IMR-90 (cell line): ENCODE data around the gene PAM. TPM values are rescaled to one million over a fixed set of nuclear protein-coding genes. Genes with fewer than 3 reads are reported as not detected.
A peak's percentile ranks its signal among the peaks of the same experiment; 100 is the strongest.

ENCODE experiments used
- ATAC-seq: fragments of 200-7000 bp; cut with Tn5 transposase; 2 replicates; pipeline ENCODE4 v1.9.1; 2020; ENCODE audit warnings: low read depth, mild to moderate bottlenecking, moderate library complexity
- BruUV-seq: library from RNA; stranded (reverse); fragments of 400-500 nt; replicated peaks from 2 replicates; lab custom pipeline; 2021; lab: Mats Ljungman, UMichigan
- CTCF ChIA-PET: fragments of 300-600 bp; formaldehyde crosslinking; extraction: SDS; loops from one replicate; lab custom pipeline; 2021; ENCODE audit warnings: antibody characterized with exemption; lab: Yijun Ruan, JAX
- POLR2A ChIA-PET: fragments of 300-600 bp; sonication (Branson Sonifier 250); formaldehyde crosslinking; loops from one replicate; lab custom pipeline; 2022; ENCODE audit warnings: antibody characterized with exemption; ENCODE audit not compliant: unreplicated experiment; lab: Charles Lee
- DNase-seq: peaks from one replicate; pipeline ENCODE4 v3.0.0; 2013
- H2AFZ ChIP-seq: replicated peaks from 2 replicates; pipeline ENCODE3; 2013; ENCODE audit warnings: low read length, mild to moderate bottlenecking; ENCODE audit not compliant: poor library complexity
- H2AK5ac ChIP-seq: 2 replicates; pipeline ENCODE4 v1.6.1; 2013; ENCODE audit warnings: low read depth, low read length, inconsistent platforms
- H2AK9ac ChIP-seq: replicated peaks from 2 replicates; pipeline ENCODE3; 2013; ENCODE audit warnings: mild to moderate bottlenecking, low read depth, low read length, moderate library complexity; ENCODE audit not compliant: poor library complexity
- H2BK120ac ChIP-seq: 2 replicates; pipeline ENCODE4 v1.6.1; 2013; ENCODE audit warnings: low read depth, low read length, inconsistent platforms
- H2BK15ac ChIP-seq: 3 replicates; pipeline ENCODE4 v1.6.1; 2013; ENCODE audit warnings: low read depth, low read length, inconsistent platforms
- H2BK20ac ChIP-seq: 2 replicates; pipeline ENCODE4 v1.6.1; 2013; ENCODE audit warnings: low read depth, mild to moderate bottlenecking, inconsistent platforms, low read length, moderate library complexity
- H2BK5ac ChIP-seq: 2 replicates; pipeline ENCODE4 v1.6.1; 2013; ENCODE audit warnings: mild to moderate bottlenecking, low read depth, low read length, inconsistent platforms; ENCODE audit not compliant: poor library complexity, severe bottlenecking
- H3K14ac ChIP-seq: replicated peaks from 2 replicates; pipeline ENCODE4 v1.6.1; 2013; ENCODE audit warnings: low read depth, low read length, inconsistent platforms
- H3K18ac ChIP-seq: 2 replicates; pipeline ENCODE4 v1.6.1; 2013; ENCODE audit warnings: low read depth, low read length, control low read depth
- H3K23ac ChIP-seq: 2 replicates; pipeline ENCODE4 v1.6.1; 2013; ENCODE audit warnings: low read depth, low read length, inconsistent platforms
- H3K27ac ChIP-seq: 2 replicates; pipeline ENCODE4 v1.5.1; 2013; ENCODE audit warnings: mild to moderate bottlenecking, control low read depth, low read length; ENCODE audit not compliant: insufficient read depth
- H3K27me3 ChIP-seq: 2 replicates; pipeline ENCODE4 v1.6.1; 2013; ENCODE audit warnings: low read length; ENCODE audit not compliant: control insufficient read depth, insufficient read depth
- H3K36me3 ChIP-seq: 2 replicates; pipeline ENCODE4 v1.6.1; 2013; ENCODE audit warnings: low read length, mixed read lengths; ENCODE audit not compliant: control insufficient read depth, insufficient read depth
- H3K4ac ChIP-seq: 2 replicates; pipeline ENCODE4 v1.6.1; 2013; ENCODE audit warnings: low read depth, low read length, inconsistent platforms
- H3K4me1 ChIP-seq: 2 replicates; pipeline ENCODE4 v1.6.1; 2013; ENCODE audit warnings: low read length, mixed read lengths; ENCODE audit not compliant: control insufficient read depth, insufficient read depth
- H3K4me2 ChIP-seq: 2 replicates; pipeline ENCODE4 v1.6.1; 2013; ENCODE audit warnings: low read depth, mild to moderate bottlenecking, control low read depth, low read length, moderate library complexity
- H3K4me3 ChIP-seq: 2 replicates; pipeline ENCODE4 v1.5.1; 2013; ENCODE audit warnings: low read depth, mild to moderate bottlenecking, control low read depth, low read length, moderate library complexity; ENCODE audit not compliant: insufficient read depth
- H3K56ac ChIP-seq: 2 replicates; pipeline ENCODE4 v1.6.1; 2013; ENCODE audit warnings: low read length, inconsistent platforms; ENCODE audit not compliant: insufficient read depth; ENCODE audit errors: extremely low read depth
- H3K79me1 ChIP-seq, 2 experiments: 2 replicates each; pipeline ENCODE4 v1.6.1; 2013; ENCODE audit warnings: low read length in 2 of 2, inconsistent platforms in 1 of 2, low read depth in 1 of 2
- H3K9ac ChIP-seq: 2 replicates; pipeline ENCODE4 v1.6.1; 2013; ENCODE audit warnings: low read depth, low read length, control low read depth
- H3K9me1 ChIP-seq: 2 replicates; pipeline ENCODE4 v1.6.1; 2013; ENCODE audit warnings: low read length, inconsistent platforms; ENCODE audit not compliant: insufficient read depth
- H3K9me3 ChIP-seq: 2 replicates; pipeline ENCODE4 v1.6.1; 2013; ENCODE audit warnings: low read length; ENCODE audit not compliant: control insufficient read depth, insufficient read depth
- H4K20me1 ChIP-seq: 2 replicates; pipeline ENCODE4 v1.6.1; 2013; ENCODE audit warnings: low read length, inconsistent platforms; ENCODE audit not compliant: insufficient read depth
- H4K5ac ChIP-seq: 2 replicates; pipeline ENCODE4 v1.6.1; 2013; ENCODE audit warnings: mild to moderate bottlenecking, low read depth, low read length, control low read depth
- H4K8ac ChIP-seq, 2 experiments: 2 replicates each; pipeline ENCODE4 v1.6.1; 2013; ENCODE audit warnings: low read depth in 2 of 2, low read length in 2 of 2, control low read depth in 1 of 2, inconsistent platforms in 1 of 2
- H4K91ac ChIP-seq: 2 replicates; pipeline ENCODE4 v1.6.1; 2013; ENCODE audit warnings: low read depth, low read length, inconsistent platforms; ENCODE audit not compliant: insufficient read depth
- BHLHE40 ChIP-seq: fragments of 150-350 bp; IDR thresholded peaks from 2 replicates; pipeline ENCODE4 v1.6.1; 2016; ENCODE audit warnings: mild to moderate bottlenecking, low read depth, low read length
- CHD1 ChIP-seq: IDR thresholded peaks from 2 replicates; pipeline ENCODE4 v1.6.1; 2012; ENCODE audit warnings: low read depth, low read length, improper control_type of control experiment
- FOS ChIP-seq: fragments of 150-350 bp; IDR thresholded peaks from 2 replicates; pipeline ENCODE4 v1.6.1; 2016; ENCODE audit warnings: low read depth, low read length
- MAFK ChIP-seq: IDR thresholded peaks from 2 replicates; pipeline ENCODE4 v1.6.1; 2012; ENCODE audit warnings: low read depth, low read length, improper control_type of control experiment
- MAZ ChIP-seq: IDR thresholded peaks from 2 replicates; pipeline ENCODE4 v1.6.1; 2012; ENCODE audit warnings: low read depth, mild to moderate bottlenecking, low read length, improper control_type of control experiment, moderate library complexity, borderline replicate concordance
- NFE2L2 ChIP-seq: fragments of 150-350 bp; IDR thresholded peaks from 2 replicates; pipeline ENCODE4 v1.6.1; 2016; ENCODE audit warnings: low read depth, mild to moderate bottlenecking, low read length
- RAD21 ChIP-seq: IDR thresholded peaks from 2 replicates; pipeline ENCODE4 v1.6.1; 2012; ENCODE audit warnings: low read length, improper control_type of control experiment
- RCOR1 ChIP-seq: IDR thresholded peaks from 2 replicates; pipeline ENCODE4 v1.6.1; 2012; ENCODE audit warnings: mild to moderate bottlenecking, low read length, improper control_type of control experiment; ENCODE audit not compliant: insufficient replicate concordance
- RFX5 ChIP-seq: IDR thresholded peaks from 2 replicates; pipeline ENCODE4 v1.8.0; 2012; ENCODE audit warnings: low read depth, mild to moderate bottlenecking, low read length, moderate library complexity
- SMC3 ChIP-seq: fragments of 150-350 bp; IDR thresholded peaks from 2 replicates; pipeline ENCODE4 v1.6.1; 2016; ENCODE audit warnings: low read depth, mild to moderate bottlenecking, antibody characterized with exemption, low read length, moderate library complexity
- WGBS, 2 experiments: methylation state at CpG; one replicate each; pipeline versions ENCODE4 v1.1.5 to v1.1.7; 2013; ENCODE audit warnings: missing lambda C conversion rate in 2 of 2; ENCODE audit not compliant: insufficient read length in 1 of 2; ENCODE audit errors: extremely low coverage in 2 of 2; 5-methylcytosine and 5-hydroxymethylcytosine counted together
- dilution Hi-C: fragments of 300-500 bp; cut with HindIII; formaldehyde crosslinking; loops from one replicate; pipeline ENCODE4 v1.14.3; 2018; ENCODE audit warnings: low sequenced_read_pairs; ENCODE audit not compliant: unreplicated experiment
- in situ Hi-C: fragments of 300-500 bp; cut with MboI; formaldehyde crosslinking; loops from 3 replicates; pipeline ENCODE4 v1.14.3; 2019; ENCODE audit warnings: low sequenced_read_pairs, inconsistent platforms, mixed read lengths
- intact Hi-C: fragments of 100-400 bp; cut with micrococcal nuclease; formaldehyde crosslinking; loops from 2 replicates; pipeline ENCODE4 v1.10.0; 2022
- polyA plus RNA-seq, 3 experiments: library from polyadenylated mRNA; depleted of rRNA; stranded (reverse); fragments of >200 nt; gene quantifications; 2 replicates each; pipeline ENCODE4 v1.2.3, GENCODE V29; 2012; ENCODE audit warnings: low replicate concordance in 1 of 3
- total RNA-seq: library from RNA; depleted of rRNA; stranded (reverse); fragments of >200 nt; gene quantifications from 2 replicates; pipeline ENCODE4 v1.2.3, GENCODE V29; 2012
- TF ChIP-seq, protein P1 (sequence below): fragments of 150-350 bp; IDR thresholded peaks from 2 replicates; pipeline ENCODE4 v1.6.1; 2017; ENCODE audit warnings: mild to moderate bottlenecking, antibody characterized with exemption, low read length, low read depth
- TF ChIP-seq, protein P2 (sequence below): fragments of 150-350 bp; IDR thresholded peaks from 2 replicates; pipeline ENCODE4 v1.6.1; 2016; ENCODE audit warnings: low read depth, mild to moderate bottlenecking, low read length, moderate library complexity, borderline replicate concordance

The PAM gene
- total and polyA plus RNA-seq, 2 of the 4 experiments (the other 2 are of a cell fraction) = 115 to 179 TPM

DNA sequence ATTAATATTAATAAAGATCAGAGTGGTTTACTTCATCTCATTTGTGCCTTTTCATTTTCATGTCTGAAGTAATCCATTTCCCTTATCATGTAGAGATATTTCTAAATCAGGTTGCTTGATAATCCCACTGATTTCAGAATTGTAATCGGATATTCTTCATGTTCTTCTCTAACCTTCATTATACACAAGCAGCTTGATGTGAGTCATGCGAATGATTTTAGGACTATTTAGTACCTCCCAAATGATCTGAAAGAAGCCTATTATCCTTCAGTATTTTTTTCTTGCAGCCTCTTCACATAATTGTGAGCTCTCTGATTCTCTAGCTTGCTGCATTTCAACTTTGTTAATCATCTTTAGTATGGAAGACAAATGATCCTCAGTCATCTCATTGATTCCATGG is 182.8 kb downstream of the PAM start:
- Histone ChIP-seq H3K23ac (no peak overlapping the region), H4K91ac (no peak overlapping the region), H3K9me1 (no peaks in the 10 kb centered on the region; the same call in 1 of the 2 replicates), H2BK120ac (no peak overlapping the region), H3K9me3 (no peaks in the 10 kb centered on the region), H4K5ac (no peak overlapping the region), H3K4me1 (no peaks in the 10 kb centered on the region; the same call in 1 of the 2 replicates), H3K4me2 (no peak overlapping the region), H3K18ac (no peak overlapping the region), H2BK15ac (no peak overlapping the region), H2AK9ac (no peak overlapping the region), H3K4me3 (no peak overlapping the region), H3K79me1 (peaks cover 0 to 3% of the 10 kb centered on the region in 2 experiments; a peak in 2 of 4 replicates), H2BK5ac (no peak overlapping the region), H3K4ac (no peak overlapping the region), H2BK20ac (no peak overlapping the region), H3K14ac (no peak overlapping the region), H3K36me3 (peaks cover 7% of the 10 kb centered on the region), H3K27ac (no peak overlapping the region), H3K27me3 (no peaks in the 10 kb centered on the region), H3K56ac (no peak overlapping the region), H3K9ac (no peak overlapping the region), H4K20me1 (no peaks in the 10 kb centered on the region), H2AFZ (no peak overlapping the region), H4K8ac (no peak overlapping the region), H2AK5ac (no peak overlapping the region)
- intact Hi-C loops = no loop called here
- ATAC-seq = peak; percentile 81
- no CpG with 5 or more reads among the region's 2 CpGs for WGBS, 2 experiments
- TF ChIP-seq FOS (no peak), RAD21 (no peak), SMC3 (no peak), NFE2L2 (no peak), MAZ (no peak), BHLHE40 (no peak), RCOR1 (no peak), CHD1 (no peak), MAFK (no peak), RFX5 (no peak)
- TF ChIP-seq, protein P1, sequence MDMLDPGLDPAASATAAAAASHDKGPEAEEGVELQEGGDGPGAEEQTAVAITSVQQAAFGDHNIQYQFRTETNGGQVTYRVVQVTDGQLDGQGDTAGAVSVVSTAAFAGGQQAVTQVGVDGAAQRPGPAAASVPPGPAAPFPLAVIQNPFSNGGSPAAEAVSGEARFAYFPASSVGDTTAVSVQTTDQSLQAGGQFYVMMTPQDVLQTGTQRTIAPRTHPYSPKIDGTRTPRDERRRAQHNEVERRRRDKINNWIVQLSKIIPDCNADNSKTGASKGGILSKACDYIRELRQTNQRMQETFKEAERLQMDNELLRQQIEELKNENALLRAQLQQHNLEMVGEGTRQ = no peak
- TF ChIP-seq, protein P2, sequence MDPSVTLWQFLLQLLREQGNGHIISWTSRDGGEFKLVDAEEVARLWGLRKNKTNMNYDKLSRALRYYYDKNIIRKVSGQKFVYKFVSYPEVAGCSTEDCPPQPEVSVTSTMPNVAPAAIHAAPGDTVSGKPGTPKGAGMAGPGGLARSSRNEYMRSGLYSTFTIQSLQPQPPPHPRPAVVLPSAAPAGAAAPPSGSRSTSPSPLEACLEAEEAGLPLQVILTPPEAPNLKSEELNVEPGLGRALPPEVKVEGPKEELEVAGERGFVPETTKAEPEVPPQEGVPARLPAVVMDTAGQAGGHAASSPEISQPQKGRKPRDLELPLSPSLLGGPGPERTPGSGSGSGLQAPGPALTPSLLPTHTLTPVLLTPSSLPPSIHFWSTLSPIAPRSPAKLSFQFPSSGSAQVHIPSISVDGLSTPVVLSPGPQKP = no peak
- POLR2A ChIA-PET = interaction anchor here (0.9 kb wide), 1 partner anchor 9 kb away, joined by 3 read pairs; no protein-coding TSS in a partner anchor
- in situ Hi-C loops = no loop called here
- dilution Hi-C loops = no loop called here
- peak; percentile 75 for DNase-seq
- CTCF ChIA-PET = interaction anchor here (1.1 kb wide), 1 partner anchor 158 kb away, joined by 3 read pairs; no protein-coding TSS in a partner anchor
- no TSS peak for BruUV-seq
